HCT116 (cell line): Measurements from ENCODE around the gene PTGER4. TPM values are rescaled to one million over a fixed set of nuclear protein-coding genes. Genes with fewer than 3 reads are reported as not detected.

Experiments
- ATAC-seq: fragments of 200-7000 bp; cut with Tn5 transposase; 2 replicates; pipeline ENCODE4 v1.9.1; 2020; ENCODE audit warnings: mild to moderate bottlenecking, moderate library complexity
- BruUV-seq: library from RNA; stranded (reverse); fragments of 400-500 nt; replicated peaks from 2 replicates; lab custom pipeline; 2021; lab: Mats Ljungman, UMichigan
- CTCF ChIA-PET: fragments of 300-600 bp; sonication (Branson Sonifier 250); formaldehyde crosslinking; loops from one replicate; lab custom pipeline; 2021; ENCODE audit warnings: antibody characterized with exemption; lab: Charles Lee
- POLR2A ChIA-PET: fragments of 300-600, 350-600 bp; sonication (Branson Sonifier 250); formaldehyde crosslinking; loops from one replicate; lab custom pipeline; 2021; ENCODE audit warnings: antibody characterized with exemption; lab: Charles Lee
- RAD21 ChIA-PET, 2 experiments: fragments of 300-600 bp; sonication (Branson Sonifier 250); formaldehyde crosslinking; loops; one replicate each; lab custom pipeline; 2023; ENCODE audit warnings: low total read pairs in 2 of 2; ENCODE audit not compliant: uncharacterized antibody in 2 of 2, unreplicated experiment in 2 of 2, low non-redundant PET in 1 of 2; lab: Charles Lee
- DNase-seq: peaks from one replicate; pipeline ENCODE4 v3.0.0-alpha.2; 2010; ENCODE audit warnings: low read depth, low spot score
- H2AFZ ChIP-seq: fragments of 200-600 bp; shearing (Covaris generic), sonication (generic); 2 replicates; pipeline ENCODE4 v1.6.1; 2017; ENCODE audit warnings: low read depth, mixed run types, mixed read lengths, antibody characterized with exemption, low read length; ENCODE audit not compliant: poor library complexity, severe bottlenecking
- H3K27ac ChIP-seq: 2 replicates; pipeline ENCODE4 v1.5.1; 2012; ENCODE audit warnings: low read depth, low read length
- H3K27me3 ChIP-seq: fragments of 200-600 bp; sonication (generic); 2 replicates; pipeline ENCODE4 v1.6.1; 2016; ENCODE audit warnings: mixed run types, low read length, mixed read lengths; ENCODE audit not compliant: insufficient read depth
- H3K36me3 ChIP-seq, 2 experiments: fragments of 200-500 bp in 1 of 2; fragments of 200-600 bp in 1 of 2; sonication (Bioruptor generic) in 1 of 2; sonication (generic) in 1 of 2; 2 replicates each; pipeline versions ENCODE4 v1.5.1 to v1.6.1; 2014 to 2016; ENCODE audit warnings: low read length in 2 of 2, inconsistent platforms in 1 of 2, mixed read lengths in 1 of 2, mixed run types in 1 of 2; ENCODE audit not compliant: insufficient read depth in 2 of 2, control insufficient read depth in 1 of 2
- H3K4me1 ChIP-seq, 2 experiments: fragments of 200-600 bp in 1 of 2; sonication (generic) in 1 of 2; 2 replicates each; pipeline versions ENCODE4 v1.5.1 to v1.6.1; 2012 to 2017; ENCODE audit warnings: low read length in 2 of 2, inconsistent platforms in 1 of 2, mild to moderate bottlenecking in 1 of 2, mixed read lengths in 1 of 2, mixed run types in 1 of 2, moderate library complexity in 1 of 2; ENCODE audit not compliant: insufficient read depth in 2 of 2, control insufficient read depth in 1 of 2
- H3K4me2 ChIP-seq: fragments of 200-600 bp; sonication (generic); 2 replicates; pipeline ENCODE4 v1.6.1; 2017; ENCODE audit warnings: mixed run types, low read length, mixed read lengths
- H3K4me3 ChIP-seq, 2 experiments: fragments of 200-600 bp in 1 of 2; sonication (generic) in 1 of 2; replicated peaks in 1 of 2; 2 replicates each; pipeline ENCODE4 v1.5.1; 2011 to 2016; ENCODE audit warnings: low read length in 2 of 2, control low read depth in 1 of 2, low read depth in 1 of 2, mild to moderate bottlenecking in 1 of 2, mixed read lengths in 1 of 2, mixed run types in 1 of 2
- H3K79me2 ChIP-seq: fragments of 200-600 bp; sonication (generic); 2 replicates; pipeline ENCODE4 v1.6.1; 2017; ENCODE audit warnings: mild to moderate bottlenecking, mixed run types, low read length, moderate library complexity, mixed read lengths; ENCODE audit not compliant: insufficient read depth
- H3K9ac ChIP-seq: fragments of 200-600 bp; sonication (generic); 2 replicates; pipeline ENCODE4 v1.6.1; 2016; ENCODE audit warnings: low read length, mixed read lengths
- H3K9me2 ChIP-seq: fragments of 200-600 bp; sonication (generic), shearing (Covaris generic); 2 replicates; pipeline ENCODE4 v1.6.1; 2017; ENCODE audit warnings: mixed run types, mild to moderate bottlenecking, moderate library complexity; ENCODE audit not compliant: insufficient read depth
- H3K9me3 ChIP-seq, 2 experiments: fragments of 200-500 bp in 1 of 2; fragments of 200-600 bp in 1 of 2; sonication (Bioruptor generic) in 1 of 2; sonication (generic) in 1 of 2; 2 replicates each; pipeline ENCODE4 v1.6.1; 2014 to 2017; ENCODE audit warnings: low read length in 2 of 2, mixed read lengths in 2 of 2, inconsistent platforms in 1 of 2, low read depth in 1 of 2, mild to moderate bottlenecking in 1 of 2, mixed run types in 1 of 2, moderate library complexity in 1 of 2; ENCODE audit not compliant: control insufficient read depth in 1 of 2, insufficient read depth in 1 of 2
- H4K20me1 ChIP-seq: fragments of 200-600 bp; sonication (generic), shearing (Covaris generic); 2 replicates; pipeline ENCODE4 v1.6.1; 2017; ENCODE audit warnings: mixed run types, mild to moderate bottlenecking, moderate library complexity; ENCODE audit not compliant: insufficient read depth
- ATF3 ChIP-seq: IDR thresholded peaks from 2 replicates; pipeline ENCODE4 v1.6.1; 2012
- EGR1 ChIP-seq: IDR thresholded peaks from 2 replicates; pipeline ENCODE4 v1.6.1; 2012; ENCODE audit warnings: low read depth
- ELF1 ChIP-seq: IDR thresholded peaks from 2 replicates; pipeline ENCODE4 v1.6.1; 2012; ENCODE audit warnings: low read depth, borderline replicate concordance
- EZH2phosphoT487 ChIP-seq: fragments of 200-600 bp; IDR thresholded peaks from 2 replicates; pipeline ENCODE4 v1.6.1; 2018; ENCODE audit warnings: antibody characterized with exemption, borderline replicate concordance
- FOSL1 ChIP-seq: IDR thresholded peaks from 2 replicates; pipeline ENCODE4 v1.6.1; 2012; ENCODE audit warnings: low read depth
- JUND ChIP-seq: IDR thresholded peaks from 2 replicates; pipeline ENCODE4 v1.6.1; 2012
- MAX ChIP-seq: IDR thresholded peaks from 2 replicates; pipeline ENCODE4 v1.6.1; 2012
- POLR2A ChIP-seq: IDR thresholded peaks from 2 replicates; pipeline ENCODE4 v1.7.0; 2011; ENCODE audit warnings: borderline replicate concordance; ENCODE audit not compliant: insufficient read depth, insufficient read length; ENCODE audit errors: extremely low read depth
- POLR2AphosphoS5 ChIP-seq: IDR thresholded peaks from 2 replicates; pipeline ENCODE4 v1.6.1; 2011; ENCODE audit warnings: mild to moderate bottlenecking, low read depth, low read length, moderate library complexity
- SP1 ChIP-seq: IDR thresholded peaks from 2 replicates; pipeline ENCODE4 v1.6.1; 2012; ENCODE audit warnings: low read depth
- SRF ChIP-seq: IDR thresholded peaks from 2 replicates; pipeline ENCODE4 v1.6.1; 2012; ENCODE audit warnings: low read depth
- TCF7L2 ChIP-seq: IDR thresholded peaks from 2 replicates; pipeline ENCODE4 v1.7.0; 2011; ENCODE audit warnings: borderline replicate concordance, inconsistent platforms; ENCODE audit not compliant: insufficient read depth, insufficient read length; ENCODE audit errors: extremely low read depth
- YY1 ChIP-seq: IDR thresholded peaks from 2 replicates; pipeline ENCODE4 v1.6.1; 2011; ENCODE audit warnings: low read length, low read depth, moderate library complexity, mild to moderate bottlenecking; ENCODE audit not compliant: insufficient replicate concordance; ENCODE audit errors: extremely low read depth
- ZBTB33 ChIP-seq: IDR thresholded peaks from 2 replicates; pipeline ENCODE4 v1.6.1; 2011; ENCODE audit warnings: mild to moderate bottlenecking, low read length, moderate library complexity; ENCODE audit not compliant: insufficient replicate concordance; ENCODE audit errors: extremely low read depth
- intact Hi-C: fragments of 100-400 bp; cut with micrococcal nuclease; formaldehyde crosslinking; loops from 2 replicates; pipeline ENCODE4 v1.10.0; 2022
- total RNA-seq: library from RNA; stranded (reverse); gene quantifications from one replicate; pipeline ENCODE4 v1.2.1, GENCODE V29; 2021; ENCODE audit not compliant: unreplicated experiment

PTGER4 gene
- total RNA-seq, 1 experiment from 2014 or later, result 3.0 TPM

GRCh38 chr5:40667161-40667663 is 12.5 kb upstream of the PTGER4 start:
- RAD21 ChIA-PET, result no interaction called here
- TF ChIP-seq EZH2phosphoT487 (no peak), YY1 (no peak), JUND (no peak), ATF3 (no peak), MAX (no peak), SP1 (no peak), FOSL1 (no peak), ELF1 (no peak), ZBTB33 (no peak), POLR2AphosphoS5 (no peak), EGR1 (no peak), POLR2A (no peak), SRF (no peak), TCF7L2 (no peak)
- Histone ChIP-seq H3K27ac (no peak overlapping the region), H3K4me3 (no peak overlapping the region), H3K79me2 (no peaks in the 10 kb centered on the region), H3K4me2 (peak overlapping the region; percentile 2; the same call in 1 of the 2 replicates), H2AFZ (no peak overlapping the region), H3K27me3 (no peaks in the 10 kb centered on the region; the same call in 1 of the 2 replicates), H3K9me2 (no peaks in the 10 kb centered on the region), H4K20me1 (no peaks in the 10 kb centered on the region), H3K36me3 (no peaks in the 10 kb centered on the region), H3K9me3 (no peaks in the 10 kb centered on the region), H3K4me1 (peaks cover 0 to 6% of the 10 kb centered on the region in 2 experiments; a peak in 1 of 4 replicates), H3K9ac (no peak overlapping the region)
- no peak for DNase-seq
- intact Hi-C loops, result no loop called here
- CTCF ChIA-PET, result no interaction called here
- no peak for ATAC-seq
- POLR2A ChIA-PET, result no interaction called here
- BruUV-seq, result no TSS peak
